Uterus (tissue), 2 donors: ENCODE results near the gene CLCN1.

ENCODE experiments used
- POLR2A ChIP-seq, 2 donors: fragments of 450-650 bp; IDR thresholded peaks; one replicate each; pipeline ENCODE4 v1.6.1; 2016; ENCODE audit warnings: antibody characterized with exemption in 2 of 2, mild to moderate bottlenecking in 1 of 2, moderate library complexity in 1 of 2
- TF ChIP-seq, protein P1 (sequence below), 4 experiments: fragments of 200-600 bp in 2 of 4; fragments of 450-650 bp in 2 of 4; sonication (generic) in 2 of 4; IDR thresholded peaks; one replicate each; pipeline ENCODE4 v1.5.1; 2016 to 2019; ENCODE audit warnings: antibody characterized with exemption in 4 of 4, mild to moderate bottlenecking in 2 of 4, moderate library complexity in 1 of 4

DNA sequence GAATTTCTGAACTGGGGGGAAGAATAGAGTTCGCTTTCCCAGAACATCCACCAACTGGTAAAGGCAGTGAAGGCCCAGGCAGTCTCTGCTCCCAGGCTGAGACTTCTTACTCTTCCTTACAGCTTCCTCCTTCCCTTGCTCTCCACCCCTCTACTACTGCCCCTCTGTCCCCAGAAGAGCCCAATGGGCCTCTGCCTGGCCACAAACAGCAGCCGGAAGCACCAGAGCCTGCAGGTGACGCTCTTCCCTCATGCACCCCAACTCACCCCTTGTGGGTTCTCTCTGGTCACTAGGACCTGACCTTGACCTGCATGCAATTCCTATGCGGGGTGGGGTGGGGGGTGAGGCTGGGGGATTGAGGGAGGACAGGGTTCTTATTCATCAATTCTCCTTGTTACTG lies 30.1 kb downstream of the CLCN1 start:
- no peak for TF ChIP-seq POLR2A (IDR thresholded peaks at IDR 0.05)
- TF ChIP-seq, protein P1, sequence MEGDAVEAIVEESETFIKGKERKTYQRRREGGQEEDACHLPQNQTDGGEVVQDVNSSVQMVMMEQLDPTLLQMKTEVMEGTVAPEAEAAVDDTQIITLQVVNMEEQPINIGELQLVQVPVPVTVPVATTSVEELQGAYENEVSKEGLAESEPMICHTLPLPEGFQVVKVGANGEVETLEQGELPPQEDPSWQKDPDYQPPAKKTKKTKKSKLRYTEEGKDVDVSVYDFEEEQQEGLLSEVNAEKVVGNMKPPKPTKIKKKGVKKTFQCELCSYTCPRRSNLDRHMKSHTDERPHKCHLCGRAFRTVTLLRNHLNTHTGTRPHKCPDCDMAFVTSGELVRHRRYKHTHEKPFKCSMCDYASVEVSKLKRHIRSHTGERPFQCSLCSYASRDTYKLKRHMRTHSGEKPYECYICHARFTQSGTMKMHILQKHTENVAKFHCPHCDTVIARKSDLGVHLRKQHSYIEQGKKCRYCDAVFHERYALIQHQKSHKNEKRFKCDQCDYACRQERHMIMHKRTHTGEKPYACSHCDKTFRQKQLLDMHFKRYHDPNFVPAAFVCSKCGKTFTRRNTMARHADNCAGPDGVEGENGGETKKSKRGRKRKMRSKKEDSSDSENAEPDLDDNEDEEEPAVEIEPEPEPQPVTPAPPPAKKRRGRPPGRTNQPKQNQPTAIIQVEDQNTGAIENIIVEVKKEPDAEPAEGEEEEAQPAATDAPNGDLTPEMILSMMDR (IDR thresholded peaks at IDR 0.05): no peak
